ENCODE data around the gene SPOUT1.

SPOUT1 gene

DNA sequence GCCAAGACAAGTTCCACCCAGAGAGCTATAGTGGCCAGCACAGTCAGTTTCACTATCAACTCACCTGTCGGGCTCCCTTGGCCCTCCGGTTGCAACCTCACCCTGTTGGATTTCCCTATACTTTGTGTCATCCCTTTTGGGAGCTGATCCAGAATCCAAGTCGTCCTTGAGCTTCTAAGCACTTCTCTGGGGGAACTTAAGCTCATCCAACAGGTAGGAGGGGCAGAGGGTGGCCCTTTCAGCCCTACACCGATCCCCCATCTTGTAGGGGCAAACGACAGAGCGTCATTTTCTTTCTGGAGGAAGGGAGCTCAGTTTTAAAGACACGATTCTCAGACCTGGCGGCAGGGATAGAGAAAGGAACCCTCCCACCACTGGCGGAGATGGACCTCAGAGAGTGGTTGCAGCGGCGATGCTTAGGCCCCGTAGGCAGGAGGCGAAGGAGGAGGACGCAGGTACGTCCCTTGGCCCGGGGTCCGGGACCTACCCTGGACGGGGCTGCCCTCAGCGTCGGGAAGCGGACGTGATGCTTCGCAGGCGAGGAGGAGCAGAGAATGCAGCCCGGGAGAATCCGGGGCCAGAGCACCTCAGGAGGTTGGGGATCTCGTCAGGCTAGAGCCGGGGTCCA is 58.4 kb downstream of the SPOUT1 start:
- DNase-seq, result peak in 1 of 3 donors; percentile 19

DNA sequence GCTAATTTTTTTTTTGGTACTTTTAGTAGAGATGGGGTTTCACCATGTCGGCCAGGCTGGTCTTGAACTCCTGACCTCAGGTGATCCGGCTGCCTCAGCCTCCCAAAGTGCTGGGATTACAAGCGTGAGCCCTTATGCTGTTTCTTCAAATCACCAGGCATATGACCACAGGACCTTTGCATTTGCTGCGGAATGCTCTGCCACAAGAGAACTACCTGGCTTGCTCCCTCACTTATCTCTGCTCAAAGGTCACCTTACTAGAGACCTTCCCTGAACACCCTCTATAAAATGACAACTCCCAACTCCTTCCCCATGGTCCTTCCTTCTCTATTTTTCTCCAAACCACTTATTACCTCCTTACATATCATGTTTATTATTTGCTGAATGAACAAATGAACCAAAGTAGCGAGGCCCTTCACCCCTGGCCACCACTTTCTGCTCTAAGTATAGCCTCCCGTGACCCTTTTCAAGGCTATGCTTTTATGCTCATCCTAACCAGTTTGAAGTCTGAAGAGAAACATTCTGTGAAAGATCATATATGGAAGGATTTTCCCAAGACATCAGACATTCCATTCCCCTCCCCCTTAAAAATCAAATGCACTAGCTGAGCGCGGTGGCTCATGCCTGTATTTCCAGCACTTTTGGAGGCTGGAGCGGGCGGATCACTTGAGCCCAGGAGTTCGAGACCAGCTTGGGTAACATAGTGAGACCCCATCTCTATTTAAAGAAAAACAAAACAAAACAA is 59.1 kb downstream of the SPOUT1 start:
- DNase-seq, result no peak

All from suppressor macrophage treated with lipopolysaccharide for 1 hour (primary cell).